ENCODE data around the gene PCDHGC3.

The PCDHGC3 gene

GRCh38 chr5:141514330-141515133, 38.8 kb downstream of the PCDHGC3 start:
- TF ChIP-seq MYC (IDR thresholded peaks at IDR 0.05; ENCODE audit: low read depth, low read length) (no peak), MAX (IDR thresholded peaks at IDR 0.05; ENCODE audit: low read depth, low read length) (no peak), CTCF (IDR thresholded peaks at IDR 0.05; ENCODE audit: low read depth, low read length) (no peak), POLR2A (IDR thresholded peaks at IDR 0.05; ENCODE audit: extremely low read depth, insufficient read length) (no peak)
- no peak for DNase-seq (ENCODE audit: low read depth)
- no peak overlapping the region for H3K4me3 ChIP-seq (ENCODE audit: low read depth, low read length)

- TF ChIP-seq MAX (IDR thresholded peaks at IDR 0.05; ENCODE audit: low read depth, low read length) (no peak), POLR2A (IDR thresholded peaks at IDR 0.05; ENCODE audit: extremely low read depth, insufficient read length) (no peak), MYC (IDR thresholded peaks at IDR 0.05; ENCODE audit: low read depth, low read length) (no peak), CTCF (IDR thresholded peaks at IDR 0.05; ENCODE audit: low read depth, low read length) (no peak)
- no peak for DNase-seq (ENCODE audit: low read depth)
- no peak overlapping the region for H3K4me3 ChIP-seq (ENCODE audit: low read depth, low read length)
Measured at GRCh38 chr5:141515141-141515540, 39.4 kb downstream of the PCDHGC3 start.

- no peak for DNase-seq (ENCODE audit: low read depth)
- TF ChIP-seq MAX (IDR thresholded peaks at IDR 0.05; ENCODE audit: low read depth, low read length): no peak
- no peak for TF ChIP-seq CTCF (IDR thresholded peaks at IDR 0.05; ENCODE audit: low read depth, low read length)
- TF ChIP-seq MYC (IDR thresholded peaks at IDR 0.05; ENCODE audit: low read depth, low read length): no peak
- TF ChIP-seq POLR2A (IDR thresholded peaks at IDR 0.05; ENCODE audit: extremely low read depth, insufficient read length): no peak
- no peak overlapping the region for H3K4me3 ChIP-seq (ENCODE audit: low read depth, low read length)
Measured at GRCh38 chr5:141515946-141516671, 40.3 kb downstream of the PCDHGC3 start.

- no peak for DNase-seq (ENCODE audit: low read depth)
- no peak overlapping the region for H3K4me3 ChIP-seq (ENCODE audit: low read depth, low read length)
- TF ChIP-seq POLR2A (IDR thresholded peaks at IDR 0.05; ENCODE audit: extremely low read depth, insufficient read length) (no peak), MAX (IDR thresholded peaks at IDR 0.05; ENCODE audit: low read depth, low read length) (no peak), CTCF (IDR thresholded peaks at IDR 0.05; ENCODE audit: low read depth, low read length) (no peak), MYC (IDR thresholded peaks at IDR 0.05; ENCODE audit: low read depth, low read length) (no peak)
Measured at GRCh38 chr5:141516672-141517025, 40.9 kb downstream of the PCDHGC3 start.

- no peak for DNase-seq (ENCODE audit: low read depth)
- no peak overlapping the region for H3K4me3 ChIP-seq (ENCODE audit: low read depth, low read length)
- TF ChIP-seq POLR2A (IDR thresholded peaks at IDR 0.05; ENCODE audit: extremely low read depth, insufficient read length) (no peak), MAX (IDR thresholded peaks at IDR 0.05; ENCODE audit: low read depth, low read length) (no peak), CTCF (IDR thresholded peaks at IDR 0.05; ENCODE audit: low read depth, low read length) (no peak), MYC (IDR thresholded peaks at IDR 0.05; ENCODE audit: low read depth, low read length) (no peak)
Measured at GRCh38 chr5:141517312-141517711, 41.5 kb downstream of the PCDHGC3 start.

All from NB4 (cell line).